ENCODE measurements around the gene CYP26C1.

- TF ChIP-seq CTCF (IDR thresholded peaks at IDR 0.05): no peak
- TF ChIP-seq POLR2A (IDR thresholded peaks at IDR 0.05): no peak
Observed at GRCh38 chr10:93068411-93069244, 8.0 kb downstream of the CYP26C1 start.
